ENCODE results near the gene NGB.

Gene NGB

DNA sequence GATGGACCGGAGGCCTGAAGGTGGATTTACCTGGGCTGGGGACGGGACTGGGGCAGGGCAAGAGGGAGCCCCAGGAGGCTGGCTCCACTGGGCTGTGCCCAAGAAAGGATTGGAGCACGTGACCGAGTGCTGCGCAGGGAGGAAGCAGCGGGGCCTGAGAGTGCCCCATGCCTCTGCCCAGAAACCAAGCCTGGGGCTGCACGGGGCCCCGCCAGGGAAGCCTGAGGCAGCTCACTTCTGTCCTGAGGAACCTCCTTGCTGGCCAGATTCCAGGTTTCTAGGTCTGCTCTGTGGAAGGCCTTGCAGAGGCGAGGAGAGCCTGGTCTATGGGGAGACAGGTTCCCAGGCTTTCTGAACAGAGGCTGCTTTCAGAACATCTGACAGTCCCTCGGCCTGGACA is 10.4 kb downstream of the NGB start:
- DNase-seq, result no peak

GRCh38 chr14:77260199-77260598 is 10.8 kb downstream of the NGB start:
- DNase-seq, result no peak

DNA sequence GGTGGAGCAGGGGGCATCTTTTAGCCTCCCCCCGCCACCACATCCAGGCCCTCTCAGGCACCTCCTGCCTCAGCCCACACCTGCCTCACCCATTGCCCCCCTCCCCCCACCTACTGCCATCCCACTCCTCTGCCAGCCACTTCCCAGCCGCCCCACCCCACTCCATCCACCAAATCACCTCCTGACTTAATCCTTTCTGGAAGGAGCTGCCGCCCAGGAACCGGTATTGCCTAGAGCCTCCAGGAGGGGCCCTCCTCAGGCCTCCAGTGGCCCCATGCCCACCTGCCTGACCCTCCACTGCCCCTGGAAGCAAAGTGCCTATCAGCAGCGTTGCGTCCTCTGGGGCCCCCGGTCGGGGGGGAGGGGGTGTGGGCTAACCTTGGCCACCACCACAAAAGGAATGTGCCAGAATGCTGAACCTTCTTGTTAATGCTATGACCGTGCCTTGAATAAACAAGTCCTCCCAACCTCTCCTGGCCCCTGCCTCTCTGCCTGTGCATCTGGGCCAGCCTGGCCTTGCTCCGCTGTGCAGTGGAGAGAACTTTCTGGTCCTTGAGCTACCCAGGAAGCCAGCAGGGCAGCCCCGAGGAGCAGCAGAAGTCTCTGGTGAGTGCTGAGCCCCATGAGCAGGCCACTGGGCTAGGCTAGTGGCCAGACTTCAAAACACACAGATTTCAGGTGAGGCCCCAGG is 11.8 kb downstream of the NGB start:
- DNase-seq, result no peak

DNA sequence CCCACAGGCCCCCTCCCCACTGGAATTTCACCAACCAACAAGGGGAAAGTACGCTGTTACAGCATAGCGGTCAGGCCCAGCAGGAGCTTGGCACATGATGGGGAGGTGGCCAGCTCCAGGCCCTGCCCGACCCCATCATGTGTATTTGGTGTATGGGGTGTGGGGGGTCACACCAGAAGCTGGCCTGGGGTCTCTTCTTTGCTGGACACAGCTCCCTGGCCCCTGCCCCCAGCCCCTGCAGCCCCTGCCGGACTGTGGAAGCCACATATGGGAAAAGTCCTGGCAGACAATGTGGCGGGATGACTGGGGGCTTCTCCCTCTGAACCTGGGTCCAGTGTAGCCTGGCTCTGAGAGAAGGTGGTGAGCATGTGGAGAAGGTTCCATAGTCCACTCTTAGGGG is 12.4 kb downstream of the NGB start:
- no peak for DNase-seq

DNA sequence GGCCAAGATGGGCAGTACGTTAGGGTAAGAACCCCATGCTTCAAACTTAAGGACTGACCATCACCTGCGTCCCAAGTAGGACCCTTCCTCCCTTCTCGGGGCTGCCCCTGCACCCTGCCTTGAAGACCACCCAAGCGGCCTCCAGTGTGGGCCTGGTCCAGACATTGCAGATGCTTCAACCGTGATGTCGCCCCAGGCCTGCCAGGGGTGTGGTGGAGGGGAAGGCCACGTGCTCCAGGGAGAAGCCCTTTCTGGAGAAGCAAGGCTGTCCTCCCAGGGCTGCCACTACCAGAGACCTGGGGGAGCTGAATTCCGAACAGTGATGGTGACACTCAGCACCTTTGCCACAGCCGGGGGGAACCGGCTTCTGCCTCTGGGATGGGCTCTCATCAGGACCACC is 13.3 kb downstream of the NGB start:
- no peak for DNase-seq

DNA sequence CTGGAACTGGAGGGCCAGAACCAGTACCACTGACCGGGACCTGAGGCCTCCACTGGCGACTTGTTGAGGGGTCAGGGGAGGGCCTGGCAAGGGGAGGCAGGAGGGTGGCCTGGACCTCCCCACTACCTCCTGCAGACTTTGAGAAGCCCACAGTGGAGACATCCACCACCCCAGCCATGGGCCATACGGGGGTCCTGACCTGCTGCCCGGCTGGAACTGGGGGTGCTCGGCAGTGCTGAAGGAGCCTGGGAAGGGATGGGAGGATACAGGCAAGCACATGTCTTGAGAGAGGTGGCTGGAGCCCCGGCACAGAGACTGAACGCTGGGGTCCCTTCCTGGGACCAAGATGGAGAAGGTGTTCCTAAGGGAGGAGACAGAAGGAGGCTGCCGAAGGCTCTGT is 14.3 kb downstream of the NGB start:
- DNase-seq, result no peak

GRCh38 chr14:77253333-77254190 is 17.4 kb downstream of the NGB start:
- DNase-seq, result no peak

- no peak for DNase-seq
Observed at GRCh38 chr14:77251870-77252269, 19.1 kb downstream of the NGB start.

- no peak for DNase-seq
Observed at GRCh38 chr14:77250927-77251326, 20.1 kb downstream of the NGB start.

DNA sequence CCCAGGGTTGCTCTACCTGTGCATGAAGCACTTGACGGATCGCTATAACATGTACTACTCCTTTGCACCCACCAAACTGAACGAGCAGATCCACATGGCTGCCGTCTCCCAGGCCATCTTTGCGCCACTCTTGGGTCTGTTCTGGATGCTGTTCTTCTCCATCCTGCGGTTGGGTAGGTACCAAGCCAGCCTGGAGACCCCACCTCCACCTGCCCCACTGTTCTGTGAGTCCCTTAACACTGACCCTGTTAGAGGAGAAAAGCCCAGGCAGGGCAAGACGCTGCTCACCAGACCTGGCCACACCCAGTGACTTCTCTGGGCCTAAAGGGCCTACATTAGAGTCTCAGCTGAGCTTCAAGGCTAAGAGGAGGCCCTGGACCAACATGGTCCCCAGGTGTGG is 21.7 kb downstream of the NGB start:
- no peak for DNase-seq

DNA sequence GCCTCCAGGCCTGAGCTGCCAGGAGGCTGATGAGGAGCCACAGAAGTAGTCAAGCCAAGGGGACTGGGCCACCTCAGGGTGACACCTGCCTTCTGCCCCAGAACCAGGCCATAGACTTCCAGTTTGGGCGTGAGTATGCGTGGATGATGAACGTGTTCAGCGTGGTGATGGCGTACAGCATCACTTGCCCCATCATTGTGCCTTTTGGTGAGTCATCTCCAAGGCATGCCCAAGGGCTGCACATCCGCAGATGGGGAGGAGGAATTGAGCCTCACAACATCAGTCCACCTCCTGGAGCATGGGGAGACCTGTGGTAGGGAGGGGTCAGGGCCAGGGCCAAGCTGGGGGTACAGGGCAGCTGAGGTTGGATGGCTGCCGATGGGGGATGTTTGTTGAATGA is 22.3 kb downstream of the NGB start:
- DNase-seq, result no peak

GRCh38 chr14:77246784-77247183 is 24.2 kb downstream of the NGB start:
- no peak for DNase-seq

- no peak for DNase-seq
Observed at GRCh38 chr14:77245820-77246219, 25.2 kb downstream of the NGB start.

DNA sequence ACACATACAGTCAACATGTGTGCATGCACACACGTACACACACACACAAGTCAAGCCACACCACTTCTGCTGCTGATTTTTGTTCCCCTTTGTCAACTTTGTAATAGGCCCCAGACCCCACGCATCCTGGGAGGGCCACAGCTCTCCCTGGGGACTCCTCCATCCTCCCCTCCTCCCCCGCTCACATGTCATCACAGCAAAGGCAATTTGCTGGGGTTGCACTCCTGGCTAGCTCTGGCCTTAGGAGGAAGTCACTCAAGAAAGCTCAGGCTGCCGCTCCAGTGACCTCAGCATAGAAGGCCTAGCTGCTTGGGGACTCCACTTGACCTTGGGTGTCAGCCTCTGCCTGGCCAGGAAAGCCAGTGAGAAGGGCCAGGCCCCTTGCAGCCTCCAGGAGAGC is 27.2 kb downstream of the NGB start:
- no peak for DNase-seq

GRCh38 chr14:77242752-77243151 is 28.3 kb downstream of the NGB start:
- no peak for DNase-seq

- no peak for DNase-seq
Observed at GRCh38 chr14:77241955-77242354, 29.1 kb downstream of the NGB start.

DNA sequence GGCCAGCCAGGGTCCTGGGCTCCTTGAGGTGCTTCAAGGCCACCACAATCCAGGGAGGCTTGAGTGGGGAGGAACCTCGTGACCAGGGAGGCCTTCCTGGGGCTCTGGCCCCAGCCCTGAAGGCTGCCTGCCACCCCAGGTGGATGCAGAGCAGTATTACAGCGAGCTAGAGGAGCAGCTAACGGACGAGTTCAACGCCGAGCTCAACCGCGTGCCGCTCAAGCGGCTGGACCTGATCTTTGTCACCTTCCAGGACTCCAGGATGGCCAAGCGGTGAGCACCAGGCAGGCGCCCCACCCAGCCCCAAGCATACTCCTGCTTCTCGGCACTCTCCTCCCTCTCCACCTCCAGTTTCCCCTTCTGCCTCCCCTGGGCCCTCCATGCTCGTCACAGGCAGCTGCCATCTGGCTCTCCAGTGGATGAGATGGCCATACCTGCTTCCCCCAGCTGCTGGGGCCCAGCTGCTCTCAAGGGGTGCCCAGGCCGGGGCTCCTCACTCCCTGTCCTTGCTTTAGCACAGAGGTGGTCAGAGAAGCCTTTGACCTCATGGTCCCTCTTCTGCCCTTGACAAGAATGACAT is 30.6 kb downstream of the NGB start:
- no peak for DNase-seq

- no peak for DNase-seq
Observed at GRCh38 chr14:77239412-77239811, 31.6 kb downstream of the NGB start.

DNA sequence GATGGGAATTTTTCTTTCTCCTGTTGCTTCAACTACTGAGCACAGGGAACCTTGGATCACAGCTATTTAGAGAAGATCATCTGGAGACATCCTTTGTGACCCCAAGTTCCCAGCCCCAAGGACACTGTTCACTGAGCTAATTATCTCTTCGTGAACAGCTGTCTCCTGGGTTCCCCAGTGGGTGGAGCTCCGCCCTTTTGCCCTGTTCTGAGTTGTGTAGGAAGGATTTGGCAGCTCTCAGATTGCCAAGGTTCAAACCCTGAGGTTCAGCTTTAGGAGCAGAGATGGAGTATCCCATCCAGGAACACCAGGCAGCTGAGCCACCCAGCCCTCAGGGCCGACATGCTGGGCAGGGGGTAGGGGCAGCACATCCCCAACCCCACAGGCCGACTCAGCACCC is 32.0 kb downstream of the NGB start:
- DNase-seq, result no peak

- no peak for DNase-seq
Observed at GRCh38 chr14:77238356-77238755, 32.6 kb downstream of the NGB start.

GRCh38 chr14:77236814-77237213 is 34.2 kb downstream of the NGB start:
- no peak for DNase-seq

GRCh38 chr14:77231721-77232120 is 39.3 kb downstream of the NGB start:
- no peak for DNase-seq

DNA sequence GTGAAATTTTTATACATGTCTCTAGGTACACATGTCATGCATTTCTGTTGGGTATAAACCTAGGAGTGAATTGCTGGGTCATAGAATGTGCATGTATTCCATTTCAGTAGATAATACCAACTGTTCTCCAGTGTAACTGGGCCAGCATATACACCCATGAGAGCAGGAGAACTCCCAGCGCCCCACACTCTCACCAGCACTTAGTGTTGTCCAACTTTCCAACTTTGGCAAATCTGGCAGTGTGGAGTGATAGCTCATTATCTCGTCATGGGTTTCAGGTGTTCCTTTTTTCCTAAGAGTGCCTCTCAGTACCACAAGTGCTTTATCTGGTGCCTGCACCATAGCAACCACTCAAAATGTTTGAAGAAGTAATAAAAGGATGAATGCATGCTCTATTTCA is 40.1 kb downstream of the NGB start:
- no peak for DNase-seq

- DNase-seq, result no peak
Observed at GRCh38 chr14:77228056-77228455, 43.0 kb downstream of the NGB start.

Measured in activated CD4-positive, CD25-positive, alpha-beta regulatory T cell treated with anti-CD3 and anti-CD28 coated beads, Interleukin-2, amount 50 U/mL, for 72 hours (primary cell).